IMR-90 (cell line): ENCODE measurements around the gene TINAGL1. TPM values are rescaled to one million over a fixed set of nuclear protein-coding genes. Genes with fewer than 3 reads are reported as not detected.

Experiments used
- ATAC-seq: fragments of 200-7000 bp; cut with Tn5 transposase; 2 replicates; pipeline ENCODE4 v1.9.1; 2020; ENCODE audit warnings: low read depth, mild to moderate bottlenecking, moderate library complexity
- BruUV-seq: library from RNA; stranded (reverse); fragments of 400-500 nt; replicated peaks from 2 replicates; lab custom pipeline; 2021; lab: Mats Ljungman, UMichigan
- CTCF ChIA-PET: fragments of 300-600 bp; formaldehyde crosslinking; extraction: SDS; loops from one replicate; lab custom pipeline; 2021; ENCODE audit warnings: antibody characterized with exemption; lab: Yijun Ruan, JAX
- POLR2A ChIA-PET: fragments of 300-600 bp; sonication (Branson Sonifier 250); formaldehyde crosslinking; loops from one replicate; lab custom pipeline; 2022; ENCODE audit warnings: antibody characterized with exemption; ENCODE audit not compliant: unreplicated experiment; lab: Charles Lee
- DNase-seq: peaks from one replicate; pipeline ENCODE4 v3.0.0; 2013
- H2AFZ ChIP-seq: replicated peaks from 2 replicates; pipeline ENCODE3; 2013; ENCODE audit warnings: low read length, mild to moderate bottlenecking; ENCODE audit not compliant: poor library complexity
- H2AK5ac ChIP-seq: 2 replicates; pipeline ENCODE4 v1.6.1; 2013; ENCODE audit warnings: low read depth, low read length, inconsistent platforms
- H2AK9ac ChIP-seq: replicated peaks from 2 replicates; pipeline ENCODE3; 2013; ENCODE audit warnings: mild to moderate bottlenecking, low read depth, low read length, moderate library complexity; ENCODE audit not compliant: poor library complexity
- H2BK120ac ChIP-seq: 2 replicates; pipeline ENCODE4 v1.6.1; 2013; ENCODE audit warnings: low read depth, low read length, inconsistent platforms
- H2BK15ac ChIP-seq: 3 replicates; pipeline ENCODE4 v1.6.1; 2013; ENCODE audit warnings: low read depth, low read length, inconsistent platforms
- H2BK20ac ChIP-seq: 2 replicates; pipeline ENCODE4 v1.6.1; 2013; ENCODE audit warnings: low read depth, mild to moderate bottlenecking, inconsistent platforms, low read length, moderate library complexity
- H2BK5ac ChIP-seq: 2 replicates; pipeline ENCODE4 v1.6.1; 2013; ENCODE audit warnings: mild to moderate bottlenecking, low read depth, low read length, inconsistent platforms; ENCODE audit not compliant: poor library complexity, severe bottlenecking
- H3K14ac ChIP-seq: replicated peaks from 2 replicates; pipeline ENCODE4 v1.6.1; 2013; ENCODE audit warnings: low read depth, low read length, inconsistent platforms
- H3K18ac ChIP-seq: 2 replicates; pipeline ENCODE4 v1.6.1; 2013; ENCODE audit warnings: low read depth, low read length, control low read depth
- H3K23ac ChIP-seq: 2 replicates; pipeline ENCODE4 v1.6.1; 2013; ENCODE audit warnings: low read depth, low read length, inconsistent platforms
- H3K27ac ChIP-seq: 2 replicates; pipeline ENCODE4 v1.5.1; 2013; ENCODE audit warnings: mild to moderate bottlenecking, control low read depth, low read length; ENCODE audit not compliant: insufficient read depth
- H3K27me3 ChIP-seq: 2 replicates; pipeline ENCODE4 v1.6.1; 2013; ENCODE audit warnings: low read length; ENCODE audit not compliant: control insufficient read depth, insufficient read depth
- H3K36me3 ChIP-seq: 2 replicates; pipeline ENCODE4 v1.6.1; 2013; ENCODE audit warnings: low read length, mixed read lengths; ENCODE audit not compliant: control insufficient read depth, insufficient read depth
- H3K4ac ChIP-seq: 2 replicates; pipeline ENCODE4 v1.6.1; 2013; ENCODE audit warnings: low read depth, low read length, inconsistent platforms
- H3K4me1 ChIP-seq: 2 replicates; pipeline ENCODE4 v1.6.1; 2013; ENCODE audit warnings: low read length, mixed read lengths; ENCODE audit not compliant: control insufficient read depth, insufficient read depth
- H3K4me2 ChIP-seq: 2 replicates; pipeline ENCODE4 v1.6.1; 2013; ENCODE audit warnings: low read depth, mild to moderate bottlenecking, control low read depth, low read length, moderate library complexity
- H3K4me3 ChIP-seq: 2 replicates; pipeline ENCODE4 v1.5.1; 2013; ENCODE audit warnings: low read depth, mild to moderate bottlenecking, control low read depth, low read length, moderate library complexity; ENCODE audit not compliant: insufficient read depth
- H3K56ac ChIP-seq: 2 replicates; pipeline ENCODE4 v1.6.1; 2013; ENCODE audit warnings: low read length, inconsistent platforms; ENCODE audit not compliant: insufficient read depth; ENCODE audit errors: extremely low read depth
- H3K79me1 ChIP-seq, 2 experiments: 2 replicates each; pipeline ENCODE4 v1.6.1; 2013; ENCODE audit warnings: low read length in 2 of 2, inconsistent platforms in 1 of 2, low read depth in 1 of 2
- H3K9ac ChIP-seq: 2 replicates; pipeline ENCODE4 v1.6.1; 2013; ENCODE audit warnings: low read depth, low read length, control low read depth
- H3K9me1 ChIP-seq: 2 replicates; pipeline ENCODE4 v1.6.1; 2013; ENCODE audit warnings: low read length, inconsistent platforms; ENCODE audit not compliant: insufficient read depth
- H3K9me3 ChIP-seq: 2 replicates; pipeline ENCODE4 v1.6.1; 2013; ENCODE audit warnings: low read length; ENCODE audit not compliant: control insufficient read depth, insufficient read depth
- H4K20me1 ChIP-seq: 2 replicates; pipeline ENCODE4 v1.6.1; 2013; ENCODE audit warnings: low read length, inconsistent platforms; ENCODE audit not compliant: insufficient read depth
- H4K5ac ChIP-seq: 2 replicates; pipeline ENCODE4 v1.6.1; 2013; ENCODE audit warnings: mild to moderate bottlenecking, low read depth, low read length, control low read depth
- H4K8ac ChIP-seq, 2 experiments: 2 replicates each; pipeline ENCODE4 v1.6.1; 2013; ENCODE audit warnings: low read depth in 2 of 2, low read length in 2 of 2, control low read depth in 1 of 2, inconsistent platforms in 1 of 2
- H4K91ac ChIP-seq: 2 replicates; pipeline ENCODE4 v1.6.1; 2013; ENCODE audit warnings: low read depth, low read length, inconsistent platforms; ENCODE audit not compliant: insufficient read depth
- CEBPB ChIP-seq: IDR thresholded peaks from 2 replicates; pipeline ENCODE4 v1.6.1; 2012; ENCODE audit warnings: low read depth, low read length, improper control_type of control experiment
- CHD1 ChIP-seq: IDR thresholded peaks from 2 replicates; pipeline ENCODE4 v1.6.1; 2012; ENCODE audit warnings: low read depth, low read length, improper control_type of control experiment
- MAZ ChIP-seq: IDR thresholded peaks from 2 replicates; pipeline ENCODE4 v1.6.1; 2012; ENCODE audit warnings: low read depth, mild to moderate bottlenecking, low read length, improper control_type of control experiment, moderate library complexity, borderline replicate concordance
- NFE2L2 ChIP-seq: fragments of 150-350 bp; IDR thresholded peaks from 2 replicates; pipeline ENCODE4 v1.6.1; 2016; ENCODE audit warnings: low read depth, mild to moderate bottlenecking, low read length
- POLR2A ChIP-seq: IDR thresholded peaks from 2 replicates; pipeline ENCODE4 v1.6.1; 2012; ENCODE audit warnings: mild to moderate bottlenecking, low read depth, low read length
- RAD21 ChIP-seq: IDR thresholded peaks from 2 replicates; pipeline ENCODE4 v1.6.1; 2012; ENCODE audit warnings: low read length, improper control_type of control experiment
- RFX5 ChIP-seq: IDR thresholded peaks from 2 replicates; pipeline ENCODE4 v1.8.0; 2012; ENCODE audit warnings: low read depth, mild to moderate bottlenecking, low read length, moderate library complexity
- WGBS, 2 experiments: methylation state at CpG; one replicate each; pipeline versions ENCODE4 v1.1.5 to v1.1.7; 2013; ENCODE audit warnings: missing lambda C conversion rate in 2 of 2; ENCODE audit not compliant: insufficient read length in 1 of 2; ENCODE audit errors: extremely low coverage in 2 of 2; 5-methylcytosine and 5-hydroxymethylcytosine counted together
- dilution Hi-C: fragments of 300-500 bp; cut with HindIII; formaldehyde crosslinking; loops from one replicate; pipeline ENCODE4 v1.14.3; 2018; ENCODE audit warnings: low sequenced_read_pairs; ENCODE audit not compliant: unreplicated experiment
- in situ Hi-C: fragments of 300-500 bp; cut with MboI; formaldehyde crosslinking; loops from 3 replicates; pipeline ENCODE4 v1.14.3; 2019; ENCODE audit warnings: low sequenced_read_pairs, inconsistent platforms, mixed read lengths
- intact Hi-C: fragments of 100-400 bp; cut with micrococcal nuclease; formaldehyde crosslinking; loops from 2 replicates; pipeline ENCODE4 v1.10.0; 2022
- polyA plus RNA-seq, 3 experiments: library from polyadenylated mRNA; depleted of rRNA; stranded (reverse); fragments of >200 nt; gene quantifications; 2 replicates each; pipeline ENCODE4 v1.2.3, GENCODE V29; 2012; ENCODE audit warnings: low replicate concordance in 1 of 3
- total RNA-seq: library from RNA; depleted of rRNA; stranded (reverse); fragments of >200 nt; gene quantifications from 2 replicates; pipeline ENCODE4 v1.2.3, GENCODE V29; 2012
- TF ChIP-seq, protein P1 (sequence below): fragments of 150-350 bp; IDR thresholded peaks from 2 replicates; pipeline ENCODE4 v1.6.1; 2016; ENCODE audit warnings: low read depth, mild to moderate bottlenecking, low read length, moderate library complexity, borderline replicate concordance
- TF ChIP-seq, protein P2 (sequence below): fragments of 150-350 bp; IDR thresholded peaks from 2 replicates; pipeline ENCODE4 v1.6.1; 2017; ENCODE audit warnings: mild to moderate bottlenecking, antibody characterized with exemption, low read length, low read depth

TINAGL1 gene
- total and polyA plus RNA-seq, 2 of the 4 experiments (the other 2 are of a cell fraction) = 0.54 to 1.5 TPM

DNA sequence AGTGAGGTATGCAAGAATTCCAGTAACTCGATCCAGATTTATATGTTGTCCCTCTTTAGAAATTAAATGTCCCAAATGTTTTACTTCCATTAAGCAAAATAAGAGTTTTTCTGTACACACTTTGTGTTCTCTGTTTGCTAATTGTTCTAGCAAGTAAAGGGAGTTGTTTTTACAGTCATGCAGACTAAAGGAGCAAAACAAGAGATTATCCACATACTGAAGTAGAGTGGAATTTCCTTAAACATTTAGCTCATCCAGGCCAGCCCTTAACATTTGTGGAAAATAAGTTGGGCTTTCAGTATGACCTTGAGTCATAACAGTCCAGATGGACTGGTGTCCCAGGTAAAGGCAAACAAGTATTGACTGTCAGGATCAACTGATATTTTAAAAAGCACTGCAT is 44.1 kb upstream of the TINAGL1 start:
- Histone ChIP-seq H3K9ac (no peak overlapping the region), H3K9me3 (no peaks in the 10 kb centered on the region), H3K23ac (no peak overlapping the region), H2AFZ (no peak overlapping the region), H3K4ac (no peak overlapping the region), H2BK20ac (no peak overlapping the region), H2AK5ac (no peak overlapping the region), H2BK120ac (no peak overlapping the region), H3K9me1 (no peaks in the 10 kb centered on the region; the same call in 1 of the 2 replicates), H2AK9ac (no peak overlapping the region), H3K27me3 (peaks cover 17% of the 10 kb centered on the region), H2BK15ac (no peak overlapping the region), H3K79me1 (no peaks in the 10 kb centered on the region), H3K4me3 (no peak overlapping the region), H3K4me2 (no peak overlapping the region), H3K18ac (no peak overlapping the region), H4K91ac (no peak overlapping the region), H3K56ac (no peak overlapping the region), H4K8ac (no peak overlapping the region), H3K27ac (no peak overlapping the region), H3K4me1 (peaks cover 6% of the 10 kb centered on the region), H2BK5ac (no peak overlapping the region), H4K5ac (no peak overlapping the region), H3K14ac (no peak overlapping the region), H3K36me3 (no peaks in the 10 kb centered on the region), H4K20me1 (no peaks in the 10 kb centered on the region)
- DNase-seq = no peak
- no CpG with 5 or more reads among the region's 1 CpG for WGBS, 2 experiments
- TF ChIP-seq RAD21 (no peak), MAZ (no peak), CEBPB (no peak), POLR2A (no peak), NFE2L2 (no peak), CHD1 (no peak), RFX5 (no peak)
- TF ChIP-seq, protein P1, sequence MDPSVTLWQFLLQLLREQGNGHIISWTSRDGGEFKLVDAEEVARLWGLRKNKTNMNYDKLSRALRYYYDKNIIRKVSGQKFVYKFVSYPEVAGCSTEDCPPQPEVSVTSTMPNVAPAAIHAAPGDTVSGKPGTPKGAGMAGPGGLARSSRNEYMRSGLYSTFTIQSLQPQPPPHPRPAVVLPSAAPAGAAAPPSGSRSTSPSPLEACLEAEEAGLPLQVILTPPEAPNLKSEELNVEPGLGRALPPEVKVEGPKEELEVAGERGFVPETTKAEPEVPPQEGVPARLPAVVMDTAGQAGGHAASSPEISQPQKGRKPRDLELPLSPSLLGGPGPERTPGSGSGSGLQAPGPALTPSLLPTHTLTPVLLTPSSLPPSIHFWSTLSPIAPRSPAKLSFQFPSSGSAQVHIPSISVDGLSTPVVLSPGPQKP = no peak
- TF ChIP-seq, protein P2, sequence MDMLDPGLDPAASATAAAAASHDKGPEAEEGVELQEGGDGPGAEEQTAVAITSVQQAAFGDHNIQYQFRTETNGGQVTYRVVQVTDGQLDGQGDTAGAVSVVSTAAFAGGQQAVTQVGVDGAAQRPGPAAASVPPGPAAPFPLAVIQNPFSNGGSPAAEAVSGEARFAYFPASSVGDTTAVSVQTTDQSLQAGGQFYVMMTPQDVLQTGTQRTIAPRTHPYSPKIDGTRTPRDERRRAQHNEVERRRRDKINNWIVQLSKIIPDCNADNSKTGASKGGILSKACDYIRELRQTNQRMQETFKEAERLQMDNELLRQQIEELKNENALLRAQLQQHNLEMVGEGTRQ = no peak
- intact Hi-C loops = no loop called here
- ATAC-seq = no peak
- POLR2A ChIA-PET = no interaction called here
- BruUV-seq = no TSS peak
- dilution Hi-C loops = no loop called here
- in situ Hi-C loops = no loop called here
- CTCF ChIA-PET = interaction anchor here (0.9 to 2.0 kb wide), 2 partner anchors 8 to 17 kb away, joined by 5 to 8 read pairs; no protein-coding TSS in a partner anchor
